Stomach smooth muscle (tissue), 2 donors: ENCODE measurements around the gene FLYWCH1.

Source experiments
- H3K27ac ChIP-seq: one replicate; pipeline ENCODE4 v1.7.0; 2013; ENCODE audit warnings: mild to moderate bottlenecking, low read length, inconsistent platforms
- H3K27me3 ChIP-seq, 2 donors: one replicate each; pipeline ENCODE4 v1.7.0; 2013; ENCODE audit warnings: low read length in 2 of 2; ENCODE audit not compliant: insufficient read depth in 2 of 2, control insufficient read depth in 1 of 2
- H3K36me3 ChIP-seq, 2 donors: one replicate each; pipeline ENCODE4 v1.7.0; 2013; ENCODE audit warnings: low read length in 2 of 2; ENCODE audit not compliant: control insufficient read depth in 2 of 2, insufficient read depth in 2 of 2
- H3K4me1 ChIP-seq: one replicate; pipeline ENCODE4 v1.7.0; 2013; ENCODE audit warnings: low read length; ENCODE audit not compliant: control insufficient read depth, insufficient read depth
- H3K4me3 ChIP-seq, 2 donors: one replicate each; pipeline ENCODE4 v1.7.0; 2013; ENCODE audit warnings: low read length in 2 of 2
- H3K9ac ChIP-seq, 2 donors: one replicate each; pipeline ENCODE4 v1.7.0; 2013; ENCODE audit warnings: low read length in 2 of 2, mild to moderate bottlenecking in 1 of 2
- H3K9me3 ChIP-seq, 2 donors: one replicate each; pipeline ENCODE4 v1.7.0; 2013; ENCODE audit warnings: low read length in 2 of 2; ENCODE audit not compliant: control insufficient read depth in 2 of 2
- donor health status: healthy.
- donor health status: Pancreatic carcinoma.

The FLYWCH1 gene

GRCh38 chr16:2955438-2955778 lies 43.7 kb downstream of the FLYWCH1 start:
- no peak overlapping the region for H3K27ac ChIP-seq
- H3K27me3 ChIP-seq, result peaks cover 19 to 27% of the 10 kb centered on the region in 2 donors
- no peaks in the 10 kb centered on the region for H3K4me1 ChIP-seq
- H3K4me3 ChIP-seq, result no peak overlapping the region
- no peak overlapping the region for H3K9ac ChIP-seq
- no peaks in the 10 kb centered on the region for H3K9me3 ChIP-seq
- no peaks in the 10 kb centered on the region for H3K36me3 ChIP-seq

- H3K4me1 ChIP-seq, result no peaks in the 10 kb centered on the region
- no peak overlapping the region for H3K4me3 ChIP-seq
- no peak overlapping the region for H3K9ac ChIP-seq
- no peaks in the 10 kb centered on the region for H3K36me3 ChIP-seq
- peaks cover 23 to 27% of the 10 kb centered on the region in 2 donors for H3K27me3 ChIP-seq
- no peak overlapping the region for H3K27ac ChIP-seq
- H3K9me3 ChIP-seq, result no peaks in the 10 kb centered on the region
Observed at GRCh38 chr16:2955779-2956578, 44.2 kb downstream of the FLYWCH1 start.

DNA sequence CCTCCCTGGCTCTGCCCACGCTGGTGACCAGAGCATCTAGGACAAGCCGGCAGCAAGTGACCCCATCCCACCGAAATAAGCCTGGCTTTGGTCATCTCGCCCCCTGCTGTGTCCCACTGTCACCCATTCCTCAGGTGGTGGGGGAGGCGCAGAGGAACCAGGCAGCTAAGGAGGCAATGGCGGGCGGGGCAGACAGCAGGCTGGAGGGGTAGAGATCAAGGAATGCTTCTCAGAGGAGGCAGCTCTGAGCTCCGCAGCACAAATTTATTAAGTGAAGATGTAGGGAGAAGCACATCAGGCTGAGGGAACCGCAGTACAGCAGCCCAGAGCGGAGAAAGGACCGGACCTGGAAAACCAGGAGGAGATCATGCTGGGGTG lies 44.8 kb downstream of the FLYWCH1 start:
- Histone ChIP-seq H3K4me3 (no peak overlapping the region), H3K27ac (no peak overlapping the region), H3K27me3 (peaks cover 24 to 28% of the 10 kb centered on the region in 2 donors), H3K9me3 (no peaks in the 10 kb centered on the region), H3K4me1 (no peaks in the 10 kb centered on the region), H3K36me3 (no peaks in the 10 kb centered on the region), H3K9ac (no peak overlapping the region)

- Histone ChIP-seq H3K27ac (no peak overlapping the region), H3K4me1 (peaks cover 16% of the 10 kb centered on the region), H3K4me3 (no peak overlapping the region), H3K9ac (no peak overlapping the region), H3K9me3 (no peaks in the 10 kb centered on the region), H3K36me3 (no peaks in the 10 kb centered on the region), H3K27me3 (peaks cover 41 to 55% of the 10 kb centered on the region in 2 donors)
Observed at GRCh38 chr16:2959206-2959605, 47.5 kb downstream of the FLYWCH1 start.

GRCh38 chr16:2960183-2961010 lies 48.7 kb downstream of the FLYWCH1 start:
- Histone ChIP-seq H3K9ac (no peak overlapping the region), H3K4me3 (no peak overlapping the region), H3K27me3 (peaks cover 45 to 59% of the 10 kb centered on the region in 2 donors), H3K9me3 (no peaks in the 10 kb centered on the region), H3K36me3 (no peaks in the 10 kb centered on the region), H3K4me1 (peaks cover 23% of the 10 kb centered on the region), H3K27ac (no peak overlapping the region)

DNA sequence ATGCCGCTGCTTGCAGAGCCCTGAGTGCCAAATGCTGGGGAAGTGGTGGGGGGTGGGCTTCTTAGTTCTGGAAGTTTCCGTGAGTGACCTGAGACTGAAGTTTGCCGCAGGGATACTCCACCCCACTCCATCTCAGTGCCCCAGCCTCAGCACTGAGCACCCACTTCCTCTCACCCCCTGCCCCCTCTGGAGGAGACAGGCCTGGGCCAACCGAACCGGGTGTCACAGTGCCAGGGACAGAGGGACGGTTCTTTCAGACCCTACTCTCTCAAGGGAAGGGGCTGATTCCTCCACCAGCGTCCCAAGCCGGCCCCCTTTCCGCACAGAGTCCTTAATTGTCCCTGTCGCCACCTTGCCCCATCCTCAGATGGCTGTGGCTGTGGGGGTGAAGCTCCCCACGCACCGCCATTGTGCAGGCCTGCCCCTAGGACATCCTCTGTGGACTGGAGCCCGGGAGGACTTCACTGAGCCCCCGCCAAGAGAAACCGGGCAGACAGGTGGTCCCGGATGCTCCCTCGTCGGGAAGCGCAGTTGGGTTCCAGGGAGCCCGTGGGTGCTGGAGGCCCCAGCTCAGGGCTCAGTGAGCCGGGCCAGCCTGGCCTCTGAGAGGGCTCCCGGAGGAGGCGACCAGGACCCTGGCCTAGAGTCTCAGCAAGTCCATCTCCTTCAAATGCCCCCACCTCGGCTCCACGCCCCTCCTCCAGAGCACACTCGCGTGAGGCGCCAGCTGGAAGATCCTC lies 50.8 kb downstream of the FLYWCH1 start:
- no peak overlapping the region for H3K9ac ChIP-seq
- H3K4me3 ChIP-seq, result no peak overlapping the region
- peaks cover 34% of the 10 kb centered on the region for H3K4me1 ChIP-seq
- H3K9me3 ChIP-seq, result no peaks in the 10 kb centered on the region
- H3K36me3 ChIP-seq, result no peaks in the 10 kb centered on the region
- H3K27me3 ChIP-seq, result peaks cover 44 to 62% of the 10 kb centered on the region in 2 donors
- no peak overlapping the region for H3K27ac ChIP-seq

- Histone ChIP-seq H3K27ac (no peak overlapping the region), H3K4me3 (peak overlapping the region in 1 of 2 donors; percentile 61), H3K9ac (no peak overlapping the region), H3K27me3 (peaks cover 51 to 69% of the 10 kb centered on the region in 2 donors), H3K4me1 (peaks cover 34% of the 10 kb centered on the region), H3K9me3 (no peaks in the 10 kb centered on the region), H3K36me3 (no peaks in the 10 kb centered on the region)
Observed at GRCh38 chr16:2963074-2963722, 51.5 kb downstream of the FLYWCH1 start.

DNA sequence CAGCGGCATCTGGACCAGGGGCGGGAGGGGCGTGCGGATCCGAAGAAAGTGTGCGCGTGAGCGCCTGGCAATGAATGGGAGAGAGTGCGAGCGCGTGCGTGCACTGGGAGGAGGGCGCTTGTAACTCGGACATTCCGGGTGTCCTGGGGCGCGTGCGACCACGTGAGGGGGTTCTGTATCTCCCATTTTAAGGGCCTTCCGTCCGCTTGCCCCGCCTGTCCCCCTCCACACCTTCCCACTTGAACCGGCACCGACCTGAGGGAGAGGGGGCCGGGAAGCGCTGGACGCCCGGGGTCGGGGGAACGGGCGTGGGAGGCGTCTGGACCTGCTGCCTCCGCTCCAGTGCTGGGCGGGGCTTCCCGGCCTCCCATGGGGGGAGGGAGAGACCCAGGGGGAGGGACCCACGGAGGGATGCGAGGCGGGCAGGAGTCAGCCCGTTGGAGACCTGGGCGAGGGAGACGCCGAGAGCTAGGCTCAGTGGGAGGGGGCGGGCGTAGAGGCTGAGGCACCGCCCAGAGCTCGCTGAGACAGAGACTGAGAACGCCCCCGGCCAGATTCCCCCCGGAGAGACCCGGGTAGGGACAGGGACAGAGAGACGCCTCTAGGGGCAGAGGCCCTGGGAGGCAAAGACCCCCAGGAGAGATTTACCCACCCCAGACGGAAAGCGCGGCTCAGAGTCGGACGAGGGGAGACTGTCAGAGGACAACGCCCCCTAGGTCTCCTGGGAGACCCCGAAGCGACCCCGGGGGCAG lies 52.2 kb downstream of the FLYWCH1 start, which contains the start of gene KREMEN2:
Gene KREMEN2 (plus strand): TSS at position 553 of the 752 bp plus-strand sequence. CDS start 246 bp downstream, outside the sequence.
- H3K4me1 ChIP-seq, result peaks cover 41% of the 10 kb centered on the region

DNA sequence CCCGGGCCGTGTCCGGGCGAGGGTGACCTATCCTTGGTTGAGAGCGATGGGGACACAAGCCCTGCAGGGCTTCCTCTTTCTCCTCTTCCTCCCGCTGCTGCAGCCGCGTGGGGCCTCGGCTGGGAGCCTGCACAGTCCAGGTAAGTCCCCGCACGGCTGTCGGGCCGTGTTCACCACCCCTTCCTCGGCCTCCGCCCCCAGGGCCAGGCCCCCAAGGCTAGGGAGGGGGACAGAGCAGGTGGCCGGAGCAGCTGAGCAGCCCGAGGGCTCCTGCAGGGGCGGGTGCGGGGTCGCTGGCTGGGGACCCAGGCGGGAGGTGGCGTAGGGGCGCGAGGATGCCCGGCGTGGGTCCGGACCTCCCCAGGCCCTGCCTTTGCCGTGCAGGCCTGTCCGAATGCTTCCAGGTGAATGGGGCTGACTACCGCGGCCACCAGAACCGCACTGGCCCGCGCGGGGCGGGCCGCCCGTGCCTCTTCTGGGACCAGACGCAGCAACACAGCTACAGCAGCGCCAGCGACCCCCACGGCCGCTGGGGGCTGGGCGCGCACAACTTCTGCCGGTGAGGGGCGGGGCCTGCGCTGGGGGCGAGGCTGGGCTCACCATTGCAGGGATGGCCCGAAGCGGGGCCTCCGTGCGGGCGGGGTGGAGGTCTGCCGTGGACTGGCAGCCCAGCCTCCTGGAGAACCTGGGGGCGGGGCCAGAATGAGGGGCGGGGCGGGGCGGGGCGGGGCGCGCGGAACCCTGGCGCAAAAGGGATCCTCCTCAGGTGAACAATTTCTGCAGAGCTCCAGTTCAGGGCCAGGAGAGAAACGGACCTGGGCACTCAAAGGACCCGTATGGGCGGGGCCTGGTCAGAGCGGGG lies 53.0 kb downstream of the FLYWCH1 start:
- Histone ChIP-seq H3K27ac (no peak overlapping the region), H3K4me3 (peak overlapping the region in 1 of 2 donors; percentile 35), H3K4me1 (peaks cover 46% of the 10 kb centered on the region), H3K9me3 (no peaks in the 10 kb centered on the region), H3K36me3 (no peaks in the 10 kb centered on the region), H3K27me3 (peaks cover 56 to 71% of the 10 kb centered on the region in 2 donors), H3K9ac (no peak overlapping the region)

More for the DNA sequence above, 52.2 kb downstream of the FLYWCH1 start, which contains the start of gene KREMEN2:
- H3K9me3 ChIP-seq, result no peaks in the 10 kb centered on the region
- no peak within 1 kb of the TSS for H3K27ac ChIP-seq
- H3K27me3 ChIP-seq, result peaks cover 56 to 74% of the 10 kb centered on the region in 2 donors
- H3K9ac ChIP-seq, result no peak within 1 kb of the TSS
- H3K4me3 ChIP-seq, result peak within 1 kb of the TSS in 1 of 2 donors; percentile 61
- H3K36me3 ChIP-seq, result no peaks in the 10 kb centered on the region
